GM19328 (cell line): ENCODE measurements around the gene CAMK1G.

Experiments
- ATAC-seq: cut with Tn5 transposase; IDR thresholded peaks from one replicate; pipeline ENCODE4 v1.9.1; 2021; ENCODE audit warnings: mild to moderate bottlenecking, moderate library complexity; ENCODE audit not compliant: unreplicated experiment

The CAMK1G gene

DNA sequence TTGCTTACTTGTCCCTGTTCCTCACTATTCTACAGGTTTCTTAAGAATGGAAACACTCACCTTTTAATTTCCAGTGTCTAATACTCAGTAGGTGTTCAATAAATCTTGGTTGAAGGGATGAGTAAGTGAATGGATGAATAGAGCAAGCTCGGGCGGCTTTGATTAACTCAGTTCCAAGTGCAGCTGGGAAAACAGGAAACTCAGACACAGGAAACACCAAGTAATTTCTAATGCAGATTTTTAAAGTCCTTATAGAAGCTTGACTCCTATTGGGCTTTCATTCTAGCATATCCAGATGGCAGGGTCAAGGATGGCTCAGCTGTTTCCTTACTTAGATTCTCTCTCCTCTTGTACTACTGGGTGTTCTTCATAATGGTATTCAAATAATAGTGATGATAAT is 14.0 kb downstream of the CAMK1G start:
- ATAC-seq, result no peak

DNA sequence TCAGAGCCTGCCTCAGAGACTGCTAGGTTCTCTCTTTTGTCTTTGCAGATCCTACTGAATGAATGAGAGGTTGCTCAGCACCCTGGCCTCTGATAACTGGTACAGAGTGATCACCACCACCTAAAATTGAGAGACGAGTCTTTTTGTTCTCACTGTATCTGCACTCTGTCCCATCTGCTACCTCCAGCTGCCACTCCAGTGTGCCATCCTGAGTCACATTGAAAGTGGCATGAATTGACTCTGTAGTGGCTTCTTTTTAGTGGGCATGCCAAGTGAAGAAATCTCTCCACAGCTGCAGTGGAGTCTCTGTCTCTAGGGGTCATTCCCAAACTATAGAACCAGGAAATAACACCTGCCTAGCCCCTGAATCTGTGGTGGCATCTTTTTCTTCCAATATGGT is 14.7 kb downstream of the CAMK1G start:
- no peak for ATAC-seq

DNA sequence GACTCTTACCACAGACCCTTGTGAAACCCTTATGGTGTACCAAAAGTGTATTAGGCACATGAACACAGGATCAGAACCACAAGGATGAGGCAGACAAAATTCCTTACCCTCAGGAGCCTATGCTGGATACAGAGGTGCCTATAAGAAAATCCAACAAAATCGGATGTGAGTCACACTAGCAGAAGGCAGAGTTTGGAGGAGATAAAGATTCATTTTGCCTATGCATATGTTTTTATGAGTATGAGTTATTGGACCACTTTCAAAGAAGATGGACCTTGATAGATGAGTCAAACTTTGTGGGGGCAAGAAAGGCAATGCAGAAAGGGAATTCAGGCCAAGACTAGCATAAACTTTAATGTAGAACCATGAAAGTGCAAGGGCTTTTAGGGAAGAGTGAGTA is 17.0 kb downstream of the CAMK1G start:
- no peak for ATAC-seq

- ATAC-seq, result no peak
These were observed 18.5 kb downstream of the CAMK1G start for GRCh38 chr1:209601809-209602657.

DNA sequence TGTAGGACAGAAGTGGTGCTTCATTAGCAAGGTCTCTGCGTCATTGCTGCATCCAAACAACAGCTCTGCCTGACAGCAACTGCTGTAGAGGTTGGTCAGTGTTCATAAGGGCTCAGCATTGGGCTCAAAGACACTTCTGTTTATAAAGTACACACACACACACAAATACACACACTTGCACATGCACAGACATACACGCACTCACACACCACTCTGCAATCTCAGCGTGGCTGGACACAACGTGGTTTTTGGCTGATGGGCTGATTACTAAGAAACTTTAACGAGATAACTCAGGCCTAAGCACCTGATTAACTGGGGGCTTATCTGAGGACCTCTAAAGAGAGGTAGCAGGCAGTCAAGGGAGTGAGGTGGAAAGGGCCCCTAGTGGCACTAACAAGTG is 20.4 kb downstream of the CAMK1G start:
- ATAC-seq, result no peak

DNA sequence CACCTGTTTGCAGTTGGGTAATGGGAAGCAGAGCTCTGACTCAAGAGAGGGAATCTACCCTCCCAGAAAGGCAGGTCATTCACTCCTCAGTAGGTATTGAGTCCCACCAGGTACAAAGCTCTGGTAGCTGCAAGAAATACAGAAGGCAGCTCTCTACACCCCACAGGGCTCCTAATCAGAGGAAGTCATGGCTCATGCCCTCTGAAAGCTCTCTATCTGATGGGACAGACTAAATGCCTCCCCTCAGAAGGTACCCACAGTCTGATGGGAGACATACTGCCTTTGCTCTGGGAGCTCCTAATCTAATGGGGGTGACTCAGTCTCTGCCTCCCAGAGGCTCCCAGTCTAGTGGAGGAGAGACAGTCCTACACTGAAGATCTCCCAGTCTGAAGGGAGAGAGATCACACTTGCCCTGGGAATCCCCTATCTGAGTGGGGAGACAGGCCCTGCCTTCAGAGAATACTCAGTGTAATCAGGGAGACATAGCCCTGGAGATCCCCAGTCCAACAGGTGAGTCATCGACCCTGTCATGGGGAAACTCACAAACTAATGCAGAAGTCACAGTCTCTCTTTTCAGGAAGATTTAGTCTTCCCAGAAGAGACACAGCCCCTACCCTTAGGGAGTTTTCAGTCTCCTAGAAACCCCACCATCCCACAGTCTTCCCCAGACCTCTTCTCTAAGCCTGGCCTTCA is 23.7 kb downstream of the CAMK1G start:
- peak; percentile 70 for ATAC-seq

DNA sequence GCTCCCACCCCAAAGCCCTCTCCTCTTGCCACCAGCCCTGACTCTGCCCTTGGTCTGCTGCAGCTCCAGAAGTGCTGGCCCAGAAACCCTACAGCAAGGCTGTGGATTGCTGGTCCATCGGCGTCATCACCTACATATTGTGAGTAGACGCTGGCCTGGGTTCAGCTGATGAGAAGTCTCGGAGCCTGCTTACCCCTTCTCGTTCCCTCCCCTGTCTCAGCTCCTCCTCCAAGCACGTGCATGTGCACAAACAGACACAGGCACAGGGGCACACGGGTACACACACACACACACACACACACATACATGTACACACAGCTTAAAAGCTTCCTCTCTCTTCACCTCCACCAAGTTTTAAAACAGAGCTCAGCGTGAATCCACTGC is 24.3 kb downstream of the CAMK1G start:
- ATAC-seq, result no peak

DNA sequence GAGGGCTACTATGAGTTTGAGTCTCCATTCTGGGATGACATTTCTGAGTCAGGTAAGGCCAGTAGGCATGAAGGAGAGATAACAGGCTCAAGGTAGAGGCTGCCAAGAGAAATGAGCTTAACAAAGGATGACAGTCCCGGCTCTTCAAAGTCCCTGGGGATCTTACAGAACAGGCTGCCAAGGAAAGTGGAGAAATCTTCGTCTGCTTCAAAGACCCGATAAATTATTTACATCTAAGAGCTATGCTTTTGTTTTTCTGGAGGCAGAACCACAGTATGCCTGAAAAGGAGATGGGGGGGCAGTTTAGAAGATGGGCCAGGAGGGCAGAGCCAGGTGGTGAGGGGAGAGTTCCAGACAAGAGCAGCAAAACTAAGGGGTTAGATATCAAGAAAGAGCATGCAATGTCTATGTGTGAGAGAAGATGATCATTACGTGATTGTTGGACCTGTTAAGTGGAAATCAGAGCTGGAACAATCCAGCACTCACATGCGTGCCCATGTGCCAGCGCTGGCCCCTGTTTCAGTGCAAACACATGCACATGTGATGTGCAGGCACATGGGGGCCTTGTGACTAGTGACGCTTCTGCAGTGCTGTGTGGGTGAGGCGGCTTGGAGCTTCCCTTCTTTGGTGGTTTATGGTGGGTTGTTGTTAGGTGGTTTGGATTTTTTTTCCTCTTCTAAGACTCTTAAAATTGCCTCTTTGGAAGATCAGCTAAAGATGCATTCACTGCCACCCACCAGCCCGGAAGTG is 25.7 kb downstream of the CAMK1G start:
- ATAC-seq, result no peak

DNA sequence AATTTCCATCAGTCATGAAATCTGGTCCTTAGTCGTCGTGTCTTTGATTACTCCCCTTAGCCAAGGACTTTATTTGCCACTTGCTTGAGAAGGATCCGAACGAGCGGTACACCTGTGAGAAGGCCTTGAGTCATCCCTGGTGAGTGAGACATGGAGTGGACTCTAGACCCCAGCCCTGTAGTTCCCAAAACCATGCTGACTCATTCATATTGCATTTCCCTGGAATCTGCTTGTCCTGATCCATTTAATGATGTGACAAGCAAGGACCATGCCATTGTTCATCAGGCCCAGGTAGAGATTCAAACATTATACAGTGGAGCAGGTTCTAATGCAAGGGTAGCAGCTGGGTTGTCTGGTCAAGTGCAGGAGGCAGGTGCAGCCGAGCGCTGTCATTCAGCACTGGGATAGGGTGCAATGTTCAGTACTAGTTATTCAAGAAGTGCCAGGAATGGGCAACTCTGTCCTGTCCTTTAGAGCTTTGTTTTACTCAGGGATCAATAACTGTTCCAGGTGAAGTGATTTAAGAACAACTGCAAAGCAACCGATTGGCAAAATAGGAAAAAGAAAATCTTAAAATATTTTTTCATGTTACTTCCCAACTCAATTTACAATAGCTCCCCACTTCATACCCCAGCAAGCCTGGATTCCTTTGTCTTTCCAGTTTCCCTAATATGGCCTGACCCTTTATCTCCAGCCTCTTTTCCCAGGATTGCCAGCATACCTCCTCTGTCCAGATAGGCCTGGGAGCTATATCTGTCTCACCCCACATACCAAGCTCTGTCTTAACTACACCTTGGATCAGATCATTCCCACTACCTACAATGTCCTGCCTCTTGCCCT is 26.5 kb downstream of the CAMK1G start:
- ATAC-seq, result no peak

- no peak for ATAC-seq
These were observed 27.1 kb downstream of the CAMK1G start for GRCh38 chr1:209610631-209610905.

GRCh38 chr1:209611771-209612570 is 28.5 kb downstream of the CAMK1G start:
- no peak for ATAC-seq

- no peak for ATAC-seq
These were observed 29.3 kb downstream of the CAMK1G start for GRCh38 chr1:209612646-209613399.

GRCh38 chr1:209613400-209614150 is 30.1 kb downstream of the CAMK1G start:
- ATAC-seq, result no peak

DNA sequence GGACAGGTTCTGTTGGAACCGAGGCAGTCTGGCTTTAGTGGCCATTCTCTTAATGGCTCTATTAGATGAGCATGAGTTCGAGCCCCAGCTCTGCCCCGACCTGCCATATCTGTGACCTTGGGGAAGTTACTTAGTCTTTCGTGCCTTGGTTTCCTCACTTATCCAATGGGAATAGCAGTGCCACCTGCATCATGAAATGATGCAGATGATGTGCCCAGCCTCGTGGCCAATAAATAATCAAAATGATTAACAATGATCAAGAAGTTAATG is 30.6 kb downstream of the CAMK1G start:
- ATAC-seq, result no peak

- ATAC-seq, result no peak
These were observed 31.4 kb downstream of the CAMK1G start for GRCh38 chr1:209614906-209615305.

- ATAC-seq, result no peak
These were observed 33.0 kb downstream of the CAMK1G start for GRCh38 chr1:209616366-209617046.

DNA sequence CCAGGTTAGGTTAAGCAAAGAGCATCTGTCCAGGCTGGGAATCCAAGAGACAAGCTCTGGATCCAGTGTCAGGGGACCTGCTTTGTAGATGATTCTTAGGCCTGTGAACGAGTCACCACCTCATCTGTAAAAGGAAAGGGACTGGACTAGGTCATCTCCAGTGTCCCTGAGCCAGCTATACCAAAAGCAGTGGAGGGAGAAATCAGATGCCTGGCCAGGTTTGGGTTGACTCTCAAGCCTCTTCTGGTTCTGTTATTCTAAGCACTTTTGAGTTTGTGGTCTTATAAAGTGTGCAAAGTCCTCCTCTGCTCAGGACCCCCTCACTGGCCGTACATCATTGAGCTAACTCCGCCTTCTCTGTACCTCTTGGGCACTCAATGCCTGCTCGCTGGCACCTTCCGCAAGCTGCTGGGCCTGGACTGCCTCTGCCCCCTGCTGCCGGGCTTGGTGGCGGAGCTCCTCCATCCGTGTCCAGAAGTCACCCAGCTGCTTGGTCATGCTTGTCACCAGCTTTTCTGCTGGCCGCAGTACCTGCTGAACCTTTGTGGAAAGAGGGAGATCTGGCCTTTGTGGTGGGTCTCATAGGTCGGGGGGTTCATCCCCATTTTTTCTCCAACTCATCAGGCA is 33.6 kb downstream of the CAMK1G start:
- ATAC-seq, result no peak

DNA sequence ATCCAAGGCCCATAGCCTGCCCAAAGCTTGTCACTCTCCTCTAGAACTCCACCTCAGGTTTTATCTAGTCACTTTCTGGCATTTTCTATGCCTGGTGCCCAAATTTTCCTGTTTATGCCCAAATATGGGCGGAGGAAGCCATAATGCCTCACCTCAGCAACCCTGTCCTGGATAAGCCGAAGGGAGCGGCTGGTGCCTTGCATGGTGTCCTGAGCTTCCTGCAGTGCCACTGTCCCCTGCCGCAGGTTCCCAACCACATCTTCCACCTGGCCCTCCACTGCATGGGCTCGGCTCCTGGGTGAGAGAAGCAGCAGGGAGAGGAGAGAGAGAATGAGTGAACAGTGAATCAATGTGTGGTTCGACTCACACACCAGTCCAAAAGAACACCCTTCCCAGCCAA is 34.2 kb downstream of the CAMK1G start:
- ATAC-seq, result no peak
